Fibroblast of gingiva (primary cell): Measurements from ENCODE around the gene KCNJ16.

Experiments used
- DNase-seq: peaks from one replicate; pipeline ENCODE4 v3.0.0-alpha.2; 2011; ENCODE audit warnings: low read depth

KCNJ16 gene

DNA sequence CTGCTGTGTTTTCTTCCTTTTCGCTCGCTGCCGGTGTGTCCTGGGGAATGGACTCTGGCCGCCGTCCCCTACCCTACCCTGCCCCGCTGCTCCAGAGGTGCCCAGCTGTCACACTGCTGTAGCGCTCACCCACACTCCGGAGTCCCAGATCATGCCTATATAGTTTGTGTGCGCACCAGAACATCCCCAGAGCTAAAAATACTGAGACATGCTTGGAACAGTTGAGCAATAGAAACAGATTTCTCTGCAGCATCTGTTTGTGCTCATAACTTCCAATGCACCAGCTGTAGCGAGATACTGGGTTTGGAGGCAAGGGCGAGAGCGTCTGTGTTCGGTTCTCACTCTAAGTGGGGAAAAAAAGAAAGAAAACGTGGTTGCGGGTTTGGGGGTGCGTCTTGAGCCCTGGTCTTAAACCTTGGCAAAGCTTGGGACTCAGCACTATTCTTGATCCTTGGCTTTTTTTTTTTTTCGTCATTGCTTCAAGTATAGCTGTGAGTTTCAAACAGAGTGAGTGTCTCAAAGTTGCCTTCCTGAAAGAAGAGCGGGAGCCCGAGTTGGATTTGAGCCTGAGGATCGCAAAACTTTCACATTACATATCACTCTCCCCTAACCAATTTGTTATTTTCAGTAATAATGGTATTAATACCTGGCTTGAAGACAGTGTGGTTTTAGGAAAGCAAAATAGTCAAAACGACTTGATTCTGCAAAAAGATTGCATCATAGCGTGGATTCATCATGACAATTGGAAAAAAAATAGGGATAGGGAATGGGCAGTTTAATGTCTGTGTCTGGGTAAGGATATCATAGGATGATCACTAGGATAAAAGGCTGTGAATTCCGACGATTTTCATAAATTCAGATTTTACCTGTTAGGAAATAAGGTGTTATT is 94.9 kb downstream of the KCNJ16 start:
- peak; percentile 61 for DNase-seq

DNA sequence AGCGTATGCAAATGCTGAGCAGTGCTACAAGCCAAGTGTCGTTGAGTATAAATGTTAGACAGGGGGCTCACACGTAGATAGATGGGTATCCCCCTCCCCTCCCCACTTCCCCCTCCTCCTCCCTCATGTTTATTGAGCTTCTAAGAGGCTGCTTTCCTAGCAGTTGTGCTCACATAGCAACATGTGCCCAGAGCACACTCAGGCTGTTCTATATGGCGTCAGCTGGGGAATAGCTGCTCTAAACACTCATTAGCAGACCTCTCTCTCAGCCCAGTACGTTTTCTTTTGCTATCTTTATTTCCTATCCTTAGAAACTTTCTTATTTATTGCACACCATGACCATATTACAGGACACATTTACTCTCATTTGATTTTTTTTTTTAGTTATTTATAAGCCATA is 96.1 kb downstream of the KCNJ16 start:
- DNase-seq, result no peak

- DNase-seq, result peak; percentile 17
These were observed 97.4 kb downstream of the KCNJ16 start for GRCh38 chr17:70172449-70172848.

GRCh38 chr17:70172923-70173322 is 97.9 kb downstream of the KCNJ16 start:
- DNase-seq, result no peak

GRCh38 chr17:70173681-70174080 is 98.7 kb downstream of the KCNJ16 start:
- no peak for DNase-seq

- peak; percentile 34 for DNase-seq
These were observed 106.4 kb downstream of the KCNJ16 start for GRCh38 chr17:70181376-70181775.

DNA sequence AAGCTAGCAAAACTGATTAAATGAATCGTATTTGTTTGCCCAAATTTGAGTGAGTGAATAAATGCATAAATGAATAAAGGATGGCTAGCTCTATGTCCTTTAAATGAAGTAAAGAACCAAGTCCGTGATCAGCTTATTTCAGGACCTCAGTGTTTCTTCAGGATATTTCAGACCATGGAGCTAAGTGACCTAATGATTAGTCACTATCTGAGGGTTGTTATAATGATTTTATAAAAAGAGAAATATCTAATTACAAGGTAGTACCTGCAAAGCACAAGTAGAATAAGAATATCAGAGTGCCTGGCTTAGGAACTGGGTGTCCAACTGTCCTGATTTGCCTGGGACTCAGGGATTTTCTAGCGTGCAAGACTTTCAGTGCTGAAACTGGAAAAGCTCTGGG is 106.8 kb downstream of the KCNJ16 start:
- DNase-seq, result no peak

- DNase-seq, result no peak
These were observed 108.5 kb downstream of the KCNJ16 start for GRCh38 chr17:70183508-70183907.

DNA sequence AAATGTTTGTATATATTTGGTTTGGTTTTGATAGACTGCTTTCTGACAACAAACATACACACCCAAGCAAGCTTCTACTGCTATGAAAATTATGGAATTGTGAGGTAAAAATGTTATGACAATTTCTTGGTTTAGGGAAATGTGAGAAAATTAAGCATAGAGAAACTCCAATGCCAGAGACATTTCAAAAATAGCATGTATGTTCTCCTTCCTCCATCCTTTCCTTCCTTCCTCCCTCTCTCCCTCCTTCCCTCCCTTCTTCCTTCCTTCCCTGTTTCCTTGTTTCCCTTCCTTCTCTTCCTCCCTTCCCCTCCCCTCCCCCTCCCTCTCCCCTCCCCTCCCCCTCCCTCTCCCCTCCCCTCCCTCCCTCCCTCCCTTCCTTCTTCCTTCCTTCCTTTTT is 109.2 kb downstream of the KCNJ16 start:
- DNase-seq, result no peak

GRCh38 chr17:70184770-70185169 is 109.7 kb downstream of the KCNJ16 start:
- DNase-seq, result peak; percentile 48
